ENCODE data around the gene PARS2.
A peak's percentile ranks its signal among the peaks of the same experiment; 100 is the strongest.

The PARS2 gene

GRCh38 chr1:54791880-54792522 lies 27.7 kb upstream of the PARS2 start:
- peak; percentile 80 for TF ChIP-seq RAD21 (IDR thresholded peaks at IDR 0.05; ENCODE audit: low read depth)
- TF ChIP-seq FOXM1 (IDR thresholded peaks at IDR 0.05; ENCODE audit: borderline replicate concordance, low read depth): no peak

GRCh38 chr1:54788459-54788858 lies 24.1 kb upstream of the PARS2 start:
- no peak for TF ChIP-seq CREB1 (IDR thresholded peaks at IDR 0.05; ENCODE audit: low read depth)
- no peak for TF ChIP-seq EGR1 (IDR thresholded peaks at IDR 0.05)
- TF ChIP-seq TCF12 (IDR thresholded peaks at IDR 0.05; ENCODE audit: low read depth): no peak
- TF ChIP-seq RAD21 (IDR thresholded peaks at IDR 0.05; ENCODE audit: low read depth): no peak
- no peak for TF ChIP-seq EP300 (IDR thresholded peaks at IDR 0.05; ENCODE audit: borderline replicate concordance)
- no peak for TF ChIP-seq NFIC (IDR thresholded peaks at IDR 0.05)
- no peak for TF ChIP-seq MAX (IDR thresholded peaks at IDR 0.05)
- TF ChIP-seq YY1 (IDR thresholded peaks at IDR 0.05; ENCODE audit: low read depth): no peak
- TF ChIP-seq REST (IDR thresholded peaks at IDR 0.05; ENCODE audit: low read depth): no peak
- TF ChIP-seq TAF1 (IDR thresholded peaks at IDR 0.05; ENCODE audit: low read depth): no peak

GRCh38 chr1:54787604-54788003 lies 23.3 kb upstream of the PARS2 start:
- no peak for TF ChIP-seq ZBTB7A (IDR thresholded peaks at IDR 0.05; ENCODE audit: low read depth)
- TF ChIP-seq FOXM1 (IDR thresholded peaks at IDR 0.05; ENCODE audit: borderline replicate concordance, low read depth): no peak
- no peak for TF ChIP-seq CREB1 (IDR thresholded peaks at IDR 0.05; ENCODE audit: low read depth)
- no peak for TF ChIP-seq TCF12 (IDR thresholded peaks at IDR 0.05; ENCODE audit: low read depth)
- TF ChIP-seq RAD21 (IDR thresholded peaks at IDR 0.05; ENCODE audit: low read depth): no peak
- no peak for TF ChIP-seq TAF1 (IDR thresholded peaks at IDR 0.05; ENCODE audit: low read depth)
- TF ChIP-seq NFIC (IDR thresholded peaks at IDR 0.05): no peak
- no peak for TF ChIP-seq YY1 (IDR thresholded peaks at IDR 0.05; ENCODE audit: low read depth)
- TF ChIP-seq USF1 (IDR thresholded peaks at IDR 0.05): no peak
- TF ChIP-seq CEBPB (IDR thresholded peaks at IDR 0.05): no peak
- TF ChIP-seq TEAD4 (IDR thresholded peaks at IDR 0.05): no peak

- TF ChIP-seq CREB1 (IDR thresholded peaks at IDR 0.05; ENCODE audit: low read depth) (no peak), FOXM1 (IDR thresholded peaks at IDR 0.05; ENCODE audit: borderline replicate concordance, low read depth) (no peak), TCF12 (IDR thresholded peaks at IDR 0.05; ENCODE audit: low read depth) (no peak), YY1 (IDR thresholded peaks at IDR 0.05; ENCODE audit: low read depth) (no peak), CEBPB (IDR thresholded peaks at IDR 0.05) (no peak), USF1 (IDR thresholded peaks at IDR 0.05) (no peak), EP300 (IDR thresholded peaks at IDR 0.05; ENCODE audit: borderline replicate concordance) (no peak), TAF1 (IDR thresholded peaks at IDR 0.05; ENCODE audit: low read depth) (no peak), REST (IDR thresholded peaks at IDR 0.05; ENCODE audit: low read depth) (no peak), RAD21 (IDR thresholded peaks at IDR 0.05; ENCODE audit: low read depth) (no peak), ZBTB7A (IDR thresholded peaks at IDR 0.05; ENCODE audit: low read depth) (no peak), TEAD4 (IDR thresholded peaks at IDR 0.05) (no peak), EGR1 (IDR thresholded peaks at IDR 0.05) (no peak), MAX (IDR thresholded peaks at IDR 0.05) (no peak), NFIC (IDR thresholded peaks at IDR 0.05) (no peak)
These were observed 22.5 kb upstream of the PARS2 start for GRCh38 chr1:54786778-54787177.

GRCh38 chr1:54784066-54784465 lies 19.7 kb upstream of the PARS2 start:
- no peak for TF ChIP-seq REST (IDR thresholded peaks at IDR 0.05; ENCODE audit: low read depth)
- TF ChIP-seq RAD21 (IDR thresholded peaks at IDR 0.05; ENCODE audit: low read depth): no peak
- no peak for TF ChIP-seq NFIC (IDR thresholded peaks at IDR 0.05)
- TF ChIP-seq EP300 (IDR thresholded peaks at IDR 0.05; ENCODE audit: borderline replicate concordance): no peak
- no peak for TF ChIP-seq ZBTB7A (IDR thresholded peaks at IDR 0.05; ENCODE audit: low read depth)
- no peak for TF ChIP-seq TCF12 (IDR thresholded peaks at IDR 0.05; ENCODE audit: low read depth)
- no peak for TF ChIP-seq TAF1 (IDR thresholded peaks at IDR 0.05; ENCODE audit: low read depth)
- TF ChIP-seq USF1 (IDR thresholded peaks at IDR 0.05): no peak
- TF ChIP-seq CEBPB (IDR thresholded peaks at IDR 0.05): no peak
- no peak for TF ChIP-seq FOXM1 (IDR thresholded peaks at IDR 0.05; ENCODE audit: borderline replicate concordance, low read depth)
